Stimulated activated CD4-positive, alpha-beta T cell treated with anti-CD3 and anti-CD28 coated beads, TNF-alpha, amount 100 ng/mL, for 1 hour (primary cell): ENCODE measurements around the gene CTSC.

Source experiments
- DNase-seq, 3 donors: peaks; one replicate each; pipeline ENCODE4 v3.0.0-alpha.2; 2020; ENCODE audit warnings: low read depth in 3 of 3, low spot score in 1 of 3

The CTSC gene

DNA sequence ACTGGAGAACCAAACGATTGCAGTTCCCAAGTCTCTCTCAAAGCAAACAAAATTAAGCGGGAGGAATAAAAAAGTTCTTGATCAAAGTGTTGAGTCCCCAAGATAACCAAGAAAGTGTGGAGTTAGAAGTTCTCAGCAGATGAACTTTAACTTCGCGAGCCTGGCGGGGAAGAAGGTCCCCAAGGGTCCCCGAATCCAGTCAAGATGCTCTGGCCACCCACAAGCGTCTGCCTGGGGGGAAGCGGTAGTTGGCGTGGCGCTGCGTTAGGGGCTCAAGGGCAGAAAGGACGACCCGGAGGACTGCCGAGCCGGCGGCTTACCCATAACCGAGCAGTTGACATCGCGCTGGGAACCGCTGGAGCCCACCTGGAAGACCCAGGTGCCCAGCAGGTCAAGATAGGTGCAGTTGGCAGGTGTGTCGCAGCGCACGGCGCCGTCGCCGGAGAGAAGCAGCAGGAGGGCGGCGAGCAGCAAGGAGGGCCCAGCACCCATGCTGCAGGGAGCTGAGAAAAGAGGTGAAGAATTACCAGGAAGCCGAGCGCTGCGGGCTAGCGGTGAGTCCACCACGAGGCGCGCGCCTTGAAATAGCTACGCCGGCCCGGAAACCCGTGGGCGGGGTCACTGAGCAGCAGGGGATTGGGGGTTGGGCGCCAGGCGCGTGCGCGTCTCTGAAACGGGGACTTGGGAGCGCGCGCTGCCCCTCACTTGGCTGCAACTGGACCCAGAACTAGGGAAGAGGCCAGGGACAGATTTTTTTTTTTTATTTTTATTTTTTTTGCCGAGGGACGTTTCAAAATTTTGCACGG, at the start of gene CTSC:
Gene CTSC, minus strand, starts transcription at position 556 of the 806 bp plus-strand sequence. Its CDS starts 64 bp downstream, at position 492.
- DNase-seq = peak; percentile 71 to 84 (median 78)

- no peak for DNase-seq
These were observed 47.1 kb upstream of the CTSC start for GRCh38 chr11:88384669-88385005.

DNA sequence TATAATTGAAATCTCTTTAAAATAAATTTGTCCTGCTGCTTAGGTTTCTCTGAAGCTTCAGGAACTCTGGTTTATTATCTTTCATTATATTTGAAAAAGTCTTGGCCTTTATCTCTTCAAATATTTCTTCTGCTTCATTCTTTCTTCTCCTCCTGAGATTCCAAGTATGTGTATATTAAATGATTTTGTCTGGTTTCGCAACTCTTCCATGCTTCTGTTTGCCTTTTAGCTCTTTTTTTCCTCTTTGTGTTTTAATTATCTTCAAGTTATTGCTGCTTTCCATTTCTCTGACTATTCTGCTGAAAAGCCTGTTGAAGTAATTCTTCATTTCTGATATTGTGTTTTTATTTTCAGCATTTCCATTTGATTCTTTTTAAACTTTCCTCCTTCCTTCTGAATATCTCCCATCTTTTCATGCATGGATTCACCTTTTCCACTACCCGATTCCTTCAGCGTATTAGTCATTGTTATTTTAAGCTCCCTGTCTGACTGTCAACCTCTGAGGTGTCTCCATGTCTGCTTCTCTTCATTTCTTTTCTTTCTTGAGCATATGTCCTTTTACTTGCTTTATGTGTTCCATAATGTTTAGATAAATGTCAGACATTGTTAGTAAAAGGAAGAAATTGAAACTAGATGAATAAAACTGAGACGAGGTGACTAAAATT, 46.6 kb upstream of the CTSC start:
- no peak for DNase-seq

DNA sequence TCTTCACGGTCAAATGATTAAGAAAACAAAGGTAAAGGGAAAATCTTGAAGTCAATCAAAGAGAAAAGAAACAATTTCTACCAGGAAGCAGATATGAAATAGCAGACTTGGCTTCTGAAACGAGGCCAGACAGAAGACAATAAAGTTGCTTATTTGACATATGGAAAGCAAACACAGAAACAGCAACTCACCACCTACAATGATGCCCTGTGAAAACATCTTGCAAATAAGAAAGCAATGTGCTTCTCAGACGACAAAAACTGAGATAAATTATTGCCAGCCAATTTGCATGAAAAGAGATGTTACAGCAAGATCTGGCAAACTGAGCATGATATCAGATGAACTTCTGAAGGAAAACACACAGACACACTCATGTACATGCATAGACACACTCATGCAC, 45.9 kb upstream of the CTSC start:
- DNase-seq = no peak

GRCh38 chr11:88379130-88379529, 41.6 kb upstream of the CTSC start:
- DNase-seq = no peak

GRCh38 chr11:88378422-88379066, 41.0 kb upstream of the CTSC start:
- DNase-seq = no peak

GRCh38 chr11:88377646-88378045, 40.1 kb upstream of the CTSC start:
- DNase-seq = no peak

GRCh38 chr11:88377144-88377543, 39.6 kb upstream of the CTSC start:
- DNase-seq = no peak

- no peak for DNase-seq
These were observed 38.5 kb upstream of the CTSC start for GRCh38 chr11:88375927-88376470.

DNA sequence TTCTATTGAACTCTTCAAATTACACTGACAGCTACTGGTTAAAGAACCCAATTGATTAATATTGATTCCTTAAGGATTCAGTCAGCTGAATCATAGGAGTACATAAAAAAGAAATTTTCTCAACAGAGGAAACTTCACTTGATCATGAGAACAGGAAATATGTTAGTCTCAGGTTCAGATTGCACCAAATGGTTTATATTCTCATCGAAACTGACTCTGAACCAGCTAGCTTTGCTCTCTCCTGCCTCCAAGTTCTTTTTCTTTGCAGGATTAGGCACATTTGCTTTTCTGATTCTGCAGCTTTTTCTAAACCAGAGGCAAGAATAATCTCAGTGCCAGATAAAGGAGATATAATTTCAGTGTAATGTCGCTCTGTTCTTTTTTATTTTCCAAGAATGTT, 33.2 kb upstream of the CTSC start:
- no peak for DNase-seq

GRCh38 chr11:88367310-88367709, 29.8 kb upstream of the CTSC start:
- no peak for DNase-seq

DNA sequence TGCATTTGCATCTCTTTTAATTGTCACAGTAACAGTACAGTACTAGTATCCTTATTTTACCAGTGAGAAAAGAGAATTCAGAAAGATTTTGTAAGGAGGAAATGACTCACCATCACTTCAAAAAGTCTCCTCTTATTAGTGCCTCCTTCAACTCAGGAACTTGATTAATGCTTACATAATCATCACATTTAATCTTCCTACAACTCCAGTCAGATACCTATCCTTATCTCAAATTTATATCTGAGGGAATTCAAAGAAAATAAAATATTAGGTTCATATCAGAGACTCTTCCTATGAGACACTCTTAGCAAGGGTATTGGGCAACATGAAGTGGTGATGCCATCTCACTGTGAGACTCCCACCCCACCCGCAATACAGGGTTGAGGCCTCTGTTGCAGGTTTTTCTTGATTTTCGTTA, 26.1 kb upstream of the CTSC start:
- DNase-seq = no peak

DNA sequence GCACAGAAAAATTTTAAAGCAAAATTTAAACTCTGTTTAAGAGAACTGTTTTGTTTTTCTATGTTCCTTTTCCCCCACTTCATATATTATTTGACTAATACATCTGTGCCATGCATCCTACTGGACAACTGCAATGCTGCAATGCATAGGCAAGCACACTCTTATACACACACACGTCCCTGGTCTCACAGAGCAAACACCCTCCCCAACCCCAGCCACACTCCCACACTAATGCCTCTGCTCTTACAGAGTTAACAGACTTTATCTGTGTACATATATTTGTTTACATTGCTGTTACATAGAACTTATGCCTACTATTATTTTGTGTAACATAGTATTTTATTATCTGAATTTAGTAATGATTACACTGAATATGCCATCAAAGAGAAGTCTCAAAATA, 25.5 kb upstream of the CTSC start:
- no peak for DNase-seq

GRCh38 chr11:88360141-88360540, 22.6 kb upstream of the CTSC start:
- DNase-seq = no peak

DNA sequence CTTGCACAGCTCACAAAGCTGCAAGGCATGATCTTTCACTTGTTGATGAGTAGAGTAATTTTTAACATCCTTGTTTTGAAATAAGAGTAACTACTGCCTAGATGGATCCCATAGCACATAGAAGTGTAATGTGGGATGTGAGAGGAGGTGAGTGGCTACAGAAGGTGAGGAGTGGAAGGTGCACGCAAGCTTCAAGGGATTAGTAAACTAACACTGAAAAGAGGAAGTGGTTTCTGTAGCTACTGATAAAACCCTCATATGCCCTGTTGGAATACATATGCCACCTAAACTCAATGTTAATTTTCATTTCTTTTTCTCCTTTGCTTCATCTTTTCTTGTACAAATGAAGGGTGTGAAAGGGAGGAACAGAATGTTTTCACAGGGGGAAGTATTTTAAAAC, 22.0 kb upstream of the CTSC start:
- no peak for DNase-seq

DNA sequence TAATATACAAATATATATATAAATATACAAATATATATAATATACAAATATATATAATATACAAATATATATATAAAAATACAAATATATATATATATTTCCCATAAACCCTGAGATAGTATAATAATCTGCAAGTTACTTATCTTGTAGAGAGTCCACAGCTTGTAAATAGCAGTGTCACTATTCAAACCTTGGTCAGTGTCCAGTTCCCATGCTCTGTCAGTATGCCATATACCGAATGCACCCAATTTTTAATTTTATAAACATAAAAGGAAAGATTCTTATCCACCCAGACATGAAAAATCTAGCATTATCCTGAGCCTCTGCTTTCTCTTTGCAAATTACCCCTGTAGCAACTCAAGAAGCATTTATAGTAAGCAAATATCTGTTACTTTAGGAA, 21.6 kb upstream of the CTSC start:
- DNase-seq = no peak

DNA sequence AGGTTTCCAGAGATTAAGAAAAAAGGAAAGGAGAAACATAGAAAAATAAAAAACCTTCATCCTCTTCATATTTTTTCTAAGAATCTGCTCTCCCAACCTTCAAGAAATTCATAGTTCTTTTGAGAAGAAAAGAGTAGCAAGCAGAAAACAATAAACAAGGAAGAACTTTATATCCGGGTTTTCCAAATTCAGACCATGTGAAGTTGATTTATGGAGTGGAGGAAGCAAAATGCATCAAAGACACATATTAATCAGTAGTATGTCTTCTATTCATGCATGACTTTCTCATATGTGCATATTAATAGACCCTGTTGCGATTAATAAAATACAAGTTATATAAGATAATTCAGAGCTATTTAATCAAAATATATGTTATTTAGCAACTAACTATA, 20.5 kb upstream of the CTSC start:
- DNase-seq = no peak

- DNase-seq = no peak
These were observed 19.9 kb upstream of the CTSC start for GRCh38 chr11:88357323-88358039.

GRCh38 chr11:88355887-88356286, 18.4 kb upstream of the CTSC start:
- no peak for DNase-seq

GRCh38 chr11:88354912-88355311, 17.4 kb upstream of the CTSC start:
- DNase-seq = no peak

DNA sequence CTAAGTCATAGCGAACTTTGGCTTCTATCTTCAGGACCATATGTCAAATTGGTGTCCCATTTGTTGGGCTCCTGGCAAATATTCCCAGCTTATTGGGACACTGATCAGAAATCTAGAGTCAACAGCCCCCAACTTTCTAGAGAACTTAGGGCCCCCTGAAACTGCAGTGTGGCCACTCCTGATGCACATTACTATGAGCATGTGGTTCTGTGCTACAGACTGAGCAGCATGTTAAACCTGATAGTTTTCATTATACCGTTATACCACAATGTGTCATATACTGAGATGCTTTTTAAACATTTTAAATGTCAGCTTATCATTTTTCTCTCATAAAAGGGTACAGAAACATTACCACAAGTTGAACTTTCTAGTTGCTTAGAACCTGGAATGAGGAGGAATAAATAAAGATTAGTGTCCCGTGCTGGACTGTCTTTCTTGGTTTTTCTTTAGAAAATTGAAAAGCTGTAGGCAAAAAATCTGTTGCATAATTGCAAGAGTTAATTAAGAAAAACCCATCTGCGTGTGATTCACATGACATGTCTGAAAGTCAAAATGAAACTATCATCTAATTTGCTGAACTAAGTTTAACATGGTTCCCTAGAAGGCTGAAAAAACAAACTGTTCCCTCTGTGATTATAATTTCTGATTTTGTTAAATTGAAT, 16.4 kb upstream of the CTSC start:
- no peak for DNase-seq
